ENCODE results near the gene INTU. TPM values are rescaled to one million over a fixed set of nuclear protein-coding genes. Genes with fewer than 3 reads are reported as not detected.

Gene INTU
- total RNA-seq, 1 experiment from 2014 or later: 3.7 TPM

DNA sequence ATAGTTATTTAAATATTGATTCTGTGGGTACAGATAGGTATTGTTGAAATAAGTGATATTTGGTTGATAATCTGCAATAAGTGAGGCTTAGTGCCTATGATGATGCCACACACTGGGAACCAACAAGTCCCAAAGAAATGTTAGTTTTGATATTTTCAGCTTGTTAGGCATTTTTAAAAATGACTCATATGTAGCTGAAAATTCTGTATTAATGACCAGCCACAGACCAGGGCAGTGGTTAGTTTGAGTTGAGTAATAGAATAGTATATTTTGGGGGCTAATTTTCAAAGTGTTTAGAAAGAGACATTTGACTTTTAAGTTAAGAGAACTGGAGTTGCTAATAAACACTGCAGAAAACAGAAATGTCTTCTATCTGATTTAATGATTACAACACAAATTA lies 9.4 kb downstream of the INTU start:
- in situ Hi-C loops (cut with HindIII; ENCODE audit: low pct_unique_long_range_greater_than_20kb, low sequenced_read_pairs) (no loop called here), intact Hi-C loops (cut with micrococcal nuclease; ENCODE audit: unreplicated experiment) (no loop called here)
- no TSS peak for BruUV-seq (replicated peaks)
- Histone ChIP-seq H3K27ac (ENCODE audit: low read length) (no peak overlapping the region), H3K4me1 (ENCODE audit: control insufficient read depth, insufficient read depth, low read length) (no peaks in the 10 kb centered on the region), H3K9me3 (ENCODE audit: control insufficient read depth, insufficient read depth, low read depth, low read length) (no peaks in the 10 kb centered on the region), H3K36me3 (ENCODE audit: control insufficient read depth, insufficient read depth, low read length) (no peaks in the 10 kb centered on the region), H3K27me3 (ENCODE audit: control insufficient read depth, insufficient read depth, low read length) (no peaks in the 10 kb centered on the region), H3K4me3 (ENCODE audit: low read depth in 2 of 2, low read length in 2 of 2) (no peak overlapping the region)
- DNase-seq (ENCODE audit: low read depth, low spot score) (no peak), ATAC-seq (no peak)
- TF ChIP-seq POLR2AphosphoS5 (IDR thresholded peaks at IDR 0.05; ENCODE audit: low read depth, low read length) (no peak), TCF7L2 (IDR thresholded peaks at IDR 0.05; ENCODE audit: low read depth, low read length) (no peak), REST (IDR thresholded peaks at IDR 0.05; ENCODE audit: insufficient read depth in 1 of 2, low read depth in 2 of 2, low read length in 1 of 2) (no peak), SIN3A (IDR thresholded peaks at IDR 0.05; ENCODE audit: borderline replicate concordance, insufficient read depth, low read depth, low read length) (no peak)
- TF ChIP-seq, protein P1, sequence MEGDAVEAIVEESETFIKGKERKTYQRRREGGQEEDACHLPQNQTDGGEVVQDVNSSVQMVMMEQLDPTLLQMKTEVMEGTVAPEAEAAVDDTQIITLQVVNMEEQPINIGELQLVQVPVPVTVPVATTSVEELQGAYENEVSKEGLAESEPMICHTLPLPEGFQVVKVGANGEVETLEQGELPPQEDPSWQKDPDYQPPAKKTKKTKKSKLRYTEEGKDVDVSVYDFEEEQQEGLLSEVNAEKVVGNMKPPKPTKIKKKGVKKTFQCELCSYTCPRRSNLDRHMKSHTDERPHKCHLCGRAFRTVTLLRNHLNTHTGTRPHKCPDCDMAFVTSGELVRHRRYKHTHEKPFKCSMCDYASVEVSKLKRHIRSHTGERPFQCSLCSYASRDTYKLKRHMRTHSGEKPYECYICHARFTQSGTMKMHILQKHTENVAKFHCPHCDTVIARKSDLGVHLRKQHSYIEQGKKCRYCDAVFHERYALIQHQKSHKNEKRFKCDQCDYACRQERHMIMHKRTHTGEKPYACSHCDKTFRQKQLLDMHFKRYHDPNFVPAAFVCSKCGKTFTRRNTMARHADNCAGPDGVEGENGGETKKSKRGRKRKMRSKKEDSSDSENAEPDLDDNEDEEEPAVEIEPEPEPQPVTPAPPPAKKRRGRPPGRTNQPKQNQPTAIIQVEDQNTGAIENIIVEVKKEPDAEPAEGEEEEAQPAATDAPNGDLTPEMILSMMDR (IDR thresholded peaks at IDR 0.05): no peak
- ChIA-PET POLR2A (no interaction called here), CTCF (no interaction called here)

DNA sequence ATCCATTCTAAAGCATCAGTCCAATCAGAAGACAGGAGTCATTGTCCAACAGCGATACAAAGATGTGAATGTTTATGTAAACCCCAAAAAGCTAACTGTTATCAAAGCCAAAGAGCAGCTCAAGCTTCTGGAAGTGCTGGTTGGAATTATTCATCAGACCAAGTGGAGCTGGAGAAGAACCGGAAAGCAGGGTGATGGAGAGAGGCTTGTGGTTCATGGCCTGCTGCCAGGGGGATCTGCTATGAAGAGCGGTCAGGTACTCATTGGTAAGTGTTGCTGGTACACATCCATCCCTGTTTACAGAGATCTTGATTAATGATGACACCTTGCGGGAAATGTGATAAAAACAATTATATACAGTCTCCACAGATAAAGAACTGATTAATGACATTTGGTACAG lies 11.0 kb downstream of the INTU start:
- H3K27ac ChIP-seq (ENCODE audit: low read length): no peak overlapping the region
- TF ChIP-seq REST (IDR thresholded peaks at IDR 0.05; ENCODE audit: insufficient read depth in 1 of 2, low read depth in 2 of 2, low read length in 1 of 2) (no peak), SIN3A (IDR thresholded peaks at IDR 0.05; ENCODE audit: borderline replicate concordance, insufficient read depth, low read depth, low read length) (no peak), TCF7L2 (IDR thresholded peaks at IDR 0.05; ENCODE audit: low read depth, low read length) (no peak), POLR2AphosphoS5 (IDR thresholded peaks at IDR 0.05; ENCODE audit: low read depth, low read length) (no peak)
- TF ChIP-seq, protein P1 (IDR thresholded peaks at IDR 0.05): no peak
- no peaks in the 10 kb centered on the region for H3K4me1 ChIP-seq (ENCODE audit: control insufficient read depth, insufficient read depth, low read length)
- no peaks in the 10 kb centered on the region for H3K9me3 ChIP-seq (ENCODE audit: control insufficient read depth, insufficient read depth, low read depth, low read length)
- ChIA-PET CTCF (no interaction called here), POLR2A (no interaction called here)
- in situ Hi-C loops (cut with HindIII; ENCODE audit: low pct_unique_long_range_greater_than_20kb, low sequenced_read_pairs): no loop called here
- ATAC-seq (no peak), DNase-seq (ENCODE audit: low read depth, low spot score) (no peak)
- no peak overlapping the region for H3K4me3 ChIP-seq (ENCODE audit: low read depth in 2 of 2, low read length in 2 of 2)
- intact Hi-C loops (cut with micrococcal nuclease; ENCODE audit: unreplicated experiment): no loop called here
- no TSS peak for BruUV-seq (replicated peaks)
- no peaks in the 10 kb centered on the region for H3K36me3 ChIP-seq (ENCODE audit: control insufficient read depth, insufficient read depth, low read length)
- no peaks in the 10 kb centered on the region for H3K27me3 ChIP-seq (ENCODE audit: control insufficient read depth, insufficient read depth, low read length)

Measured in Panc1 (cell line).